ENCODE measurements around the gene ATP11A. TPM values are rescaled to one million over a fixed set of nuclear protein-coding genes. Genes with fewer than 3 reads are reported as not detected.

The ATP11A gene
- total RNA-seq, 1 experiment from 2014 or later, result 232 TPM

DNA sequence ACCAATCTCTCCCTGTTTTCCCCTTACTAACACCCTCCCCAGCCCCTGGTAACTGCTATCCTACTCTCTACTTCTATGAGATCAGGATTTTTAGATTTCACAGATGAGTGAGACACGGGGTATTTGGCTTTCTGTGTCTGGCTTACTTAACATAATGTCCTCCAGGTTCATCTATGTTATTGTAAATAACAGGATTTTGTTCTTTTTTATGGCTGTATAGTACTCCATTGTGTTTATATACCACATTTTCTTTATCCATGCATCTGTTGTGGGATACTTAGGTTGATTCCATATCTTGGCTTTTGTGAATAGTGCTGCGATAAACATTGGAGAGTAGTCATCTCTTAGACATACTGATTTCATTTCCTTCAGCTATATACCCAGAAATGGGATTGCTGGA is 28.5 kb upstream of the ATP11A start:
- ChIA-PET CTCF (interaction anchor here (0.7 kb wide), 1 partner anchor 8 kb away, joined by 4 read pairs; no protein-coding TSS in a partner anchor), POLR2A (no interaction called here)
- no peaks in the 10 kb centered on the region for H3K27me3 ChIP-seq (replicated peaks; ENCODE audit: control insufficient read depth, insufficient read depth, low read length)
- DNase-seq, result no peak
- Mint-ChIP-seq H3K27me3 (ENCODE audit: insufficient read depth, unreplicated experiment) (no peaks in the 10 kb centered on the region), H3K4me3 (ENCODE audit: unreplicated experiment) (no peak overlapping the region), H3K4me1 (ENCODE audit: low read depth, unreplicated experiment) (no peaks in the 10 kb centered on the region), H3K27ac (ENCODE audit: unreplicated experiment) (no peak overlapping the region), H3K36me3 (ENCODE audit: insufficient read depth, unreplicated experiment) (no peaks in the 10 kb centered on the region), H3K9me3 (ENCODE audit: unreplicated experiment) (no peaks in the 10 kb centered on the region)
- intact Hi-C loops (cut with micrococcal nuclease; ENCODE audit: unreplicated experiment), result no loop called here
- no peaks in the 10 kb centered on the region; the same call in 1 of the 2 replicates for H3K9me3 ChIP-seq
- TF ChIP-seq CTCF (IDR thresholded peaks at IDR 0.05; ENCODE audit: insufficient read depth in 1 of 2, low read depth in 1 of 2, low read length in 1 of 2, severe bottlenecking in 1 of 2, unreplicated experiment in 1 of 2), result no peak
- no peaks in the 10 kb centered on the region for H3K36me3 ChIP-seq (ENCODE audit: control insufficient read depth, insufficient read depth, low read length)
- H3K4me1 ChIP-seq, result no peaks in the 10 kb centered on the region
- no peak overlapping the region for H3K4me3 ChIP-seq (ENCODE audit: low read depth, low read length)
- no TSS peak for BruUV-seq (replicated peaks)

GRCh38 chr13:112664501-112665203 is 25.2 kb upstream of the ATP11A start:
- Mint-ChIP-seq H3K4me3 (ENCODE audit: unreplicated experiment) (no peak overlapping the region), H3K36me3 (ENCODE audit: insufficient read depth, unreplicated experiment) (no peaks in the 10 kb centered on the region), H3K4me1 (ENCODE audit: low read depth, unreplicated experiment) (no peaks in the 10 kb centered on the region), H3K9me3 (ENCODE audit: unreplicated experiment) (no peaks in the 10 kb centered on the region), H3K27ac (ENCODE audit: unreplicated experiment) (no peak overlapping the region), H3K27me3 (ENCODE audit: insufficient read depth, unreplicated experiment) (no peaks in the 10 kb centered on the region)
- DNase-seq, result no peak
- ChIA-PET CTCF (no interaction called here), POLR2A (no interaction called here)
- H3K4me3 ChIP-seq (ENCODE audit: low read depth, low read length), result no peak overlapping the region
- no peak for TF ChIP-seq CTCF (IDR thresholded peaks at IDR 0.05; ENCODE audit: insufficient read depth in 1 of 2, low read depth in 1 of 2, low read length in 1 of 2, severe bottlenecking in 1 of 2, unreplicated experiment in 1 of 2)
- H3K9me3 ChIP-seq, result no peaks in the 10 kb centered on the region; the same call in 1 of the 2 replicates
- no TSS peak for BruUV-seq (replicated peaks)
- 0 out of 2 replicates have a peak, but pooled peaks cover under 1% of the 10 kb centered on the region for H3K4me1 ChIP-seq
- H3K36me3 ChIP-seq (ENCODE audit: control insufficient read depth, insufficient read depth, low read length), result no peaks in the 10 kb centered on the region
- intact Hi-C loops (cut with micrococcal nuclease; ENCODE audit: unreplicated experiment), result no loop called here
- no peaks in the 10 kb centered on the region for H3K27me3 ChIP-seq (replicated peaks; ENCODE audit: control insufficient read depth, insufficient read depth, low read length)

- Mint-ChIP-seq H3K4me3 (ENCODE audit: unreplicated experiment) (no peak overlapping the region), H3K27ac (ENCODE audit: unreplicated experiment) (no peak overlapping the region), H3K9me3 (ENCODE audit: unreplicated experiment) (no peaks in the 10 kb centered on the region), H3K4me1 (ENCODE audit: low read depth, unreplicated experiment) (peaks cover 3% of the 10 kb centered on the region), H3K27me3 (ENCODE audit: insufficient read depth, unreplicated experiment) (no peaks in the 10 kb centered on the region), H3K36me3 (ENCODE audit: insufficient read depth, unreplicated experiment) (no peaks in the 10 kb centered on the region)
- Histone ChIP-seq H3K27me3 (replicated peaks; ENCODE audit: control insufficient read depth, insufficient read depth, low read length) (no peaks in the 10 kb centered on the region), H3K4me3 (ENCODE audit: low read depth, low read length) (no peak overlapping the region), H3K36me3 (ENCODE audit: control insufficient read depth, insufficient read depth, low read length) (no peaks in the 10 kb centered on the region), H3K4me1 (peaks cover 7% of the 10 kb centered on the region; the same call in 1 of the 2 replicates), H3K9me3 (no peaks in the 10 kb centered on the region)
- TF ChIP-seq CTCF (IDR thresholded peaks at IDR 0.05; ENCODE audit: insufficient read depth in 1 of 2, low read depth in 1 of 2, low read length in 1 of 2, severe bottlenecking in 1 of 2, unreplicated experiment in 1 of 2), result no peak
- ChIA-PET CTCF (no interaction called here), POLR2A (no interaction called here)
- DNase-seq, result no peak
- no TSS peak for BruUV-seq (replicated peaks)
- intact Hi-C loops (cut with micrococcal nuclease; ENCODE audit: unreplicated experiment), result no loop called here
These were observed 20.9 kb upstream of the ATP11A start for GRCh38 chr13:112668924-112669323.

All from Caco-2 (cell line).